Measurements from ENCODE around the gene MCRS1.

Gene MCRS1

GRCh38 chr12:49527361-49528130 lies 40.4 kb downstream of the MCRS1 start (continued):
- TF ChIP-seq SCRT1 (tag by site-specific recombination; IDR thresholded peaks at IDR 0.05; ENCODE audit: borderline replicate concordance), result no peak
- no peak for TF ChIP-seq ZNF211 (tag by site-specific recombination; IDR thresholded peaks at IDR 0.05; ENCODE audit: low read depth)
- TF ChIP-seq ZNF292 (tag by site-specific recombination; IDR thresholded peaks at IDR 0.05; ENCODE audit: borderline replicate concordance, low read depth), result no peak
- TF ChIP-seq ZNF133 (tag by site-specific recombination; IDR thresholded peaks at IDR 0.05), result no peak
- TF ChIP-seq PRDM10 (tag by site-specific recombination; IDR thresholded peaks at IDR 0.05), result no peak
- TF ChIP-seq ZSCAN5A (tag by site-specific recombination; IDR thresholded peaks at IDR 0.05), result no peak
- no peak for TF ChIP-seq ZNF548 (tag by site-specific recombination; IDR thresholded peaks at IDR 0.05)

GRCh38 chr12:49525942-49526341 lies 42.0 kb downstream of the MCRS1 start:
- ChIA-PET POLR2A (no interaction called here), CTCF (interaction anchor here (0.7 to 5.4 kb wide), 4 partner anchors 12 to 184 kb away, joined by 5 to 40 read pairs (median 17); no protein-coding TSS in a partner anchor)

More at GRCh38 chr12:49525942-49526341, 42.0 kb downstream of the MCRS1 start:
- Histone ChIP-seq H3K36me3 (ENCODE audit: control insufficient read depth in 2 of 2, insufficient read depth in 1 of 2, low read length in 2 of 2) (peaks cover 8 to 41% of the 10 kb centered on the region in 2 experiments; a peak in 2 of 3 replicates), H3K27ac (ENCODE audit: extremely low read depth, low read depth, low read length) (no peak overlapping the region), H3K9me3 (ENCODE audit: control insufficient read depth, insufficient read depth, low read depth, low read length) (no peaks in the 10 kb centered on the region), H3K4me3 (ENCODE audit: low read depth, low read length) (no peak overlapping the region), H3K4me1 (ENCODE audit: control insufficient read depth, insufficient read depth, low read length) (no peaks in the 10 kb centered on the region)
- TF ChIP-seq WT1 (tag by site-specific recombination; IDR thresholded peaks at IDR 0.05) (no peak), KLF9 (tag by site-specific recombination; IDR thresholded peaks at IDR 0.05; ENCODE audit: low read depth) (no peak), ZFP37 (tag by site-specific recombination; IDR thresholded peaks at IDR 0.05) (no peak), FEZF1 (tag by site-specific recombination; IDR thresholded peaks at IDR 0.05) (no peak), ZBTB6 (tag by site-specific recombination; IDR thresholded peaks at IDR 0.05) (no peak), ZNF571 (tag by site-specific recombination; IDR thresholded peaks at IDR 0.05) (no peak), ZNF132 (tag by site-specific recombination; IDR thresholded peaks at IDR 0.05; ENCODE audit: borderline replicate concordance) (no peak), ZNF660 (tag by site-specific recombination; IDR thresholded peaks at IDR 0.05) (no peak), ZNF202 (tag by site-specific recombination; IDR thresholded peaks at IDR 0.05; ENCODE audit: borderline replicate concordance) (no peak), SP7 (tag by site-specific recombination; IDR thresholded peaks at IDR 0.05) (no peak), PRDM2 (tag by site-specific recombination; IDR thresholded peaks at IDR 0.05; ENCODE audit: borderline replicate concordance) (no peak), ZNF362 (tag by site-specific recombination; IDR thresholded peaks at IDR 0.05) (no peak), ZNF302 (tag by site-specific recombination; IDR thresholded peaks at IDR 0.05; ENCODE audit: low read depth) (no peak)
